MCF 10A (cell line): ENCODE results near the gene CPNE2. TPM values are rescaled to one million over a fixed set of nuclear protein-coding genes. Genes with fewer than 3 reads are reported as not detected.
A peak's percentile ranks its signal among the peaks of the same experiment; 100 is the strongest.

Source experiments
- Bru-seq: library from RNA; stranded (reverse); fragments of 400-500 nt; gene quantifications from one replicate; lab custom pipeline; 2021; lab: Mats Ljungman, UMichigan
- BruChase-seq, 2 experiments: library from RNA; stranded (reverse); fragments of 400-500 nt; gene quantifications; one replicate each; lab custom pipeline; 2021; lab: Mats Ljungman, UMichigan
- BruUV-seq: library from RNA; stranded (reverse); fragments of 400-500 nt; replicated peaks from 2 replicates; lab custom pipeline; 2021; lab: Mats Ljungman, UMichigan
- CTCF ChIA-PET: fragments of 300-600 bp; sonication (Branson Sonifier 250); formaldehyde crosslinking; extraction: SDS; loops from one replicate; lab custom pipeline; 2021; ENCODE audit warnings: antibody characterized with exemption, inconsistent platforms; lab: Yijun Ruan, JAX
- POLR2A ChIA-PET: fragments of 300-600, 350-650 bp; sonication (Branson Sonifier 250); formaldehyde crosslinking; extraction: SDS; loops from one replicate; lab custom pipeline; 2020; ENCODE audit warnings: antibody characterized with exemption, inconsistent platforms; lab: Yijun Ruan, JAX
- DNase-seq: peaks from one replicate; pipeline ENCODE4 v3.0.0-alpha.2; 2018; ENCODE audit not compliant: unreplicated experiment
- H3K27ac Mint-ChIP-seq: one replicate; pipeline ENCODE4 v1.8.0; 2022; ENCODE audit warnings: mild to moderate bottlenecking, low read depth, mixed read lengths; ENCODE audit not compliant: unreplicated experiment
- H3K27me3 Mint-ChIP-seq: one replicate; pipeline ENCODE4 v1.8.0; 2022; ENCODE audit warnings: mixed read lengths; ENCODE audit not compliant: insufficient read depth, unreplicated experiment
- H3K36me3 Mint-ChIP-seq: one replicate; pipeline ENCODE4 v1.8.0; 2022; ENCODE audit warnings: mild to moderate bottlenecking, moderate library complexity, mixed read lengths; ENCODE audit not compliant: insufficient read depth, unreplicated experiment
- H3K4me1 Mint-ChIP-seq: one replicate; pipeline ENCODE4 v1.8.0; 2022; ENCODE audit warnings: mixed read lengths; ENCODE audit not compliant: insufficient read depth, unreplicated experiment
- H3K4me3 Mint-ChIP-seq: one replicate; pipeline ENCODE4 v1.8.0; 2022; ENCODE audit warnings: mild to moderate bottlenecking, moderate library complexity, mixed read lengths; ENCODE audit not compliant: unreplicated experiment
- H3K9me3 Mint-ChIP-seq: one replicate; pipeline ENCODE4 v1.8.0; 2022; ENCODE audit warnings: mixed read lengths; ENCODE audit not compliant: unreplicated experiment
- CTCF ChIP-seq: fragments of 200-600 bp; IDR thresholded peaks from one replicate; pipeline ENCODE4 v1.8.0; 2022; ENCODE audit warnings: antibody characterized with exemption, mild to moderate bottlenecking; ENCODE audit not compliant: unreplicated experiment
- intact Hi-C: fragments of 100-400 bp; cut with micrococcal nuclease; formaldehyde crosslinking; loops from 2 replicates; pipeline ENCODE4 v1.14.1; 2022
- long read RNA-seq: library from polyadenylated mRNA; stranded (forward); transcript quantifications from one replicate; pipeline ENCODE4 v2.0.0, GENCODE V29; 2022
- total RNA-seq: library from RNA; stranded (reverse); gene quantifications from 2 replicates; pipeline ENCODE4 v1.2.3, GENCODE V29; 2022

Gene CPNE2
- total RNA-seq (6.7 and 9.6 TPM in 2 replicates), Bru-seq, nascent RNA (percentile 37 among the genes with signal in this experiment), BruChase-seq, experiment 1, labeled RNA remaining after a 6-hour chase (percentile 49 among the genes with signal in this experiment), BruChase-seq, experiment 2, labeled RNA remaining after a 2-hour chase (percentile 42 among the genes with signal in this experiment)
- long read RNA-seq, transcript CPNE2-201 (16 exons, 2,645 nt): major isoform, 10 of 13 reads
- long read RNA-seq, partial matches to known transcripts: 0 of 13 reads
- long read RNA-seq, other reads (novel, unspliced or antisense): 2 of 13 reads

- CTCF ChIA-PET: interaction anchor here (0.5 to 10.4 kb wide), 20 partner anchors 8 to 658 kb away, joined by 3 to 74 read pairs (median 4); no protein-coding TSS in a partner anchor
- TF ChIP-seq CTCF: peak; percentile 9
- Mint-ChIP-seq H3K9me3 (no peaks in the 10 kb centered on the region), H3K27ac (no peak within 1 kb of the TSS), H3K27me3 (no peaks in the 10 kb centered on the region), H3K4me3 (peak within 1 kb of the TSS; percentile 69), H3K4me1 (no peaks in the 10 kb centered on the region), H3K36me3 (no peaks in the 10 kb centered on the region)
- POLR2A ChIA-PET: interaction anchor here (1.0 to 1.3 kb wide), 4 partner anchors 36 to 174 kb away, joined by 3 to 4 read pairs (median 3); partner anchors contain the start of gene PSME3IP1
- intact Hi-C loops: loop anchor here (2.0 to 5.0 kb wide), 2 partner anchors 77 to 155 kb away; partner anchors contain the start of gene ARL2BP
- DNase-seq: peak; percentile 44
- BruUV-seq: no TSS peak
Measured at GRCh38 chr16:57091975-57092785, at the start of gene CPNE2. CPNE2 (plus strand) TSS chr16:57092583; CDS start chr16:57110743, 18,160 bp downstream.

GRCh38 chr16:57043248-57043647 lies 49.1 kb upstream of the CPNE2 start:
- intact Hi-C loops: no loop called here

GRCh38 chr16:57044931-57045693 lies 47.3 kb upstream of the CPNE2 start:
- Mint-ChIP-seq H3K4me1 (no peaks in the 10 kb centered on the region), H3K4me3 (no peak overlapping the region), H3K27me3 (no peaks in the 10 kb centered on the region), H3K36me3 (no peaks in the 10 kb centered on the region), H3K27ac (no peak overlapping the region), H3K9me3 (peaks cover 8% of the 10 kb centered on the region)
- ChIA-PET POLR2A (interaction anchor here (0.9 kb wide), 1 partner anchor 41 kb away, joined by 4 read pairs; no protein-coding TSS in a partner anchor), CTCF (interaction anchor here (0.7 kb wide), 1 partner anchor 16 kb away, joined by 3 read pairs; no protein-coding TSS in a partner anchor)
- BruUV-seq: no TSS peak
- intact Hi-C loops: no loop called here
- TF ChIP-seq CTCF: no peak
- no peak for DNase-seq

More at GRCh38 chr16:57043248-57043647, 49.1 kb upstream of the CPNE2 start:
- Mint-ChIP-seq H3K9me3 (peaks cover 8% of the 10 kb centered on the region), H3K4me1 (no peaks in the 10 kb centered on the region), H3K4me3 (no peak overlapping the region), H3K27ac (no peak overlapping the region), H3K27me3 (no peaks in the 10 kb centered on the region), H3K36me3 (no peaks in the 10 kb centered on the region)
- BruUV-seq: no TSS peak
- CTCF ChIA-PET: no interaction called here
- TF ChIP-seq CTCF: no peak
- no peak for DNase-seq
- POLR2A ChIA-PET: no interaction called here
